Stimulated activated CD4-positive, alpha-beta T cell treated with anti-CD3 and anti-CD28 coated beads, TNF-alpha, amount 100 ng/mL, for 48 hours (primary cell): ENCODE data around the gene MUS81.
A peak's percentile ranks its signal among the peaks of the same experiment; 100 is the strongest.

Experiments used
- DNase-seq, 3 donors: peaks; one replicate each; pipeline ENCODE4 v3.0.0-alpha.2; 2020; ENCODE audit warnings: low read depth in 3 of 3

Gene MUS81

DNA sequence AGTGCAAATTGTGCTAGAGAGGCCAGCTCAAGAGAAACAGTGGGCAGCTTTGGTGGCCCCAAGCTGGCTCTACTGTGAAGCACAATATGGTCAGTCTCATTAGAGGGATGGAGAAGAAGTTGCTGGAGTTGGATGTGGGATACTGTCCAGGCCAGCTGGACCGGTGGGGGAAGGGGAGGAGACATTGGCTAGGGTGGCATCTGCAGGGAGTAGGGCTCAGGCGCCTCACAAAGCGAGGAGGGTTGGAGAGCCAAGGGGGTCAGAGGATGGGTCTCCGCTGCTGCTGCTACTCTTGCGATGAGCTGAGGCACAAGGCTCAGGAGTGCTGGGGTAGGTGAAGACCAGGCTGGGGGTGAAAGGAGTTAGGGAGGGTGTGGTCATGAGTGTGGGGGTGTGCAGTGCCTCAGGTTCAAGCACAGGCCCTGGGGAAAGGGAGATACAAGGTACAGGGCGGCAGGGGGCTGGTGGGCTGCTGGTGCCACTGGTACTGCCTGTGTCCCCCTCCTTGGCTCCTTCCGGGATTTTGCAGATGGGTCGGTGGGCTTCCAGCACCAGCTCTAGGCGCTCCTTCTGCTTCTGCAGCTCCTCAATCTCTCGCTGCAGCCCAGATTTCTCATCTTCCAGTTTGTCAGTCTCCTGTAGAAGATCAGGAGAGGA lies 32.6 kb downstream of the MUS81 start:
- DNase-seq = no peak

DNA sequence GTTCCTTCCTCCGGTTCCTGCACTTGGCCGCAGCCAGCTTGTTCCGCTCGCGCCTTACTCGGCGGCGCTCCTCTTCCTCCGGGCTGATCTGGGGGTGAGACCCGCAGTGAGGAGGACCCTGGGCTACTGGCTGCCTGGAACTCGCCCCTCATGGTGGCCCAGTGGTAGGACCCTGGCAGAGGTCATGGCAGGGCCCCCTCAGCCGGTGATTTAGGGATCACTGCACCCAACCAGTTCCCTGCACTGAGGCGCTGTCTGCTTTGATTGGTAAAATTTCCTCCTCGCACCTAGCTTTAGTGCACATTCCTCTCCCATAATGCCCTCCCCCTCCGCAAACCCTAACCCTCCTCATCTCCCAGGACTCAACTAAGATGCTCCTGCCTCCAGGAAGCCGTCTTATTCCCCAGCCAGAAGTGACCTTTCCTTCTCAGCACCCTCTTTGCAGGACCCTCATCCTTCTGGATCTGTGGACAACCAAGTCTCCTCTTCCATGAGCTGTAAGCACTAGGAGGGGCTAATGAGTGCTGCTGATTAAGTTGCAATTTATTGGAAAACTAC lies 33.9 kb downstream of the MUS81 start:
- no peak for DNase-seq

GRCh38 chr11:65895482-65895981 lies 35.3 kb downstream of the MUS81 start:
- no peak for DNase-seq

DNA sequence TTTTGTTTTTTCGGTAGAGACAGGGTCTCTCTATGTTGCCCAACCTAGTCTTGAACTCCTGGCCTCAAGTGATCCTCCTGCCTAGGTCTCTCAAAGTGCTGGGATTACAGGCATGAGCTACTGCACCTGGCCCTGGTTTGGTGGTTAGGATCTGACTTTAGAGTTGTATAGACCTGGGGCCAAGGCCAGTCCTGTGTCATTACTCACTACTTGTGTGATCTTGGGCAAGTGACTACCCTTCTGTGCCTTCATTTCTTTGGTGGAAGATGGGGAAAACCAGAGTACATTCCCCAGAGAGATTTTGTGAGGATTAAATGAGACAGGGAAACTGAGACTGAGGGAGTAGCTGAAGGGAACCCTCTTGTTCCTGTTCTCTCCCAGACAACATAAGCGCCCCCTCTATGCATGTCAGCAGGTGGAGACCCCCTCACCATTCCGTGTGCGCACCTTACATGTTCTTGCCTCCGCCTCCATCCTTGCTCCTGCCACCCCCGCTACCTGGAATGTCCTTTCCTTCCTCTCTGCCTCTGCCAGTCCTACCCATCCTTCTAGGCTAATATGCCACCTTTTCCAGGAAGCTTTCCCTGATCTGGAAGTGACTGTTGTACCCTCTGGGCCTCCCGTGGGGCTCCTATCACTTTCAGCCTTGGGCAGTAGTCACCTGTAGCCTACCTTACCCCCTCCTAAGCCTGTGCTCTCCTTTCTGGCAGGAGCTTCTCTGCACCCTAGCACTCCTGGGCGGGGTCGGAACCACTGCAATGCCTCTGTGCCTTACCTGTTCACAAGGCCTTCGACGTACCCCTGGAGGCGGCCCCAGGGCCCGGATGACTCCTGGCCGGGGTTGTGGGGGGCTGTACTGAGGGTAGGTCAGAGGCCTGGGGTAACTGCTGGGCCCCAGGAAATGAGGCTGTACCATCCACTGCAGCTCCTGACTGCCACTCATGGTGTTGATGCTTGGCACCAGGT lies 36.1 kb downstream of the MUS81 start:
- DNase-seq = no peak

DNA sequence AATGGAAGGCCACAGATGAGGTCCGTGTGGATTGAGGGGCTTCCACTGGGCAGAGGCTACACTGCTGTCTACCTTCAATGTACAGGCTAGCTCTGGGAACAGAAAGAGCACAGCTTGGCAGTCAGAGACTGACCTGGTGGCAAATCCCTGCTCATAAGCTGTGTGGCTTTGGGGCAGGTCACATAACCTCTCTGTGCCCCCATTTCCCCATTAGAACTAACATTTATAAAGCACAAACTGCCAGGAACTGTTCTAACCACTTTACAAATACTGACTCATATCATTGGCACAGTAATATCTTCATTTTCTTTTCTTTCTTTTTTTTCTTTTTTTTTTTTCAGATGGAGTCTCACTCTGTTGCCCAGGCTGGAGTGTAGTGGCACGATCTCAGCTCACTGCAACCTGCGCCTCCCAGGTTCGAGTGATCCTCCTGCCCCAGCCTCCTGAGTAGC lies 36.8 kb downstream of the MUS81 start:
- no peak for DNase-seq

- no peak for DNase-seq
Measured at GRCh38 chr11:65898656-65899355, 38.6 kb downstream of the MUS81 start.

DNA sequence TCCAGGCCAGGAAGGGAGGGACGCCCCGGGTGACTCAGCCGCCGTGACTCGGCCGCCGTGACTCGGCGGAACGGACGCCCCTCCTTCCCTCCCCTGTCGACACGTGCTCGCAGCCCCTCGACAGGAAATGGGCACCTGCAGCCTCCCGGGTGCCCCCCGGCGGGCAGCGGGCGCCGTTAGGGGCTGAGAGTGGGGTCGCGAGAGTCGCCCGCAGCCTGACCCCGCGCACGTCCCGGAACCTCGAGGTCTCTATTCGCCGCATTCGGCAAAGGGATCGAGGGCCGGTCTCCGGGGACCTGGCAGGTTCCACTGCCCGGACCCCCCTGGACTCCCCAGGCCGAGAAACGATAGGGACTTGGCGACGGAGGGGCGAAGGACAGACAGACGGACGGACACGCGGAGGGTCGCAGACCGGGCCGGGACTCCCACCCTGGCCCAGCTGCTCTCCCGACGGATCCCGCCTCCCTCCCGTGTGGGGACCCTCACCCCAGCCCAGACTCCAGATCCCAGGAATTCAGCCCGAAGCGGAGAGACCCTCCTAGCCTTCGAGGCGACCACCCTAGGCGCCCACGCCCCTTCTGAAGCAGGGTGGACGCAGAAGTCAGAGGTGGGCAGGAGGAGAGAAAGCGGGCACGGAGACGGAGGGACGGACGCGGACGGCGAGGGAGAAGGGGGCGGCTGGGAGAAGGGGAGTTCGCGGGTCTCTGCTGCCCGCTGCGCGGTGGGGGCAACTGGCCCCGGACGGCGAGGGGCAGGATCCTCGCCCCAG lies 39.3 kb downstream of the MUS81 start:
- peak; percentile 62 to 80 (median 65) for DNase-seq

DNA sequence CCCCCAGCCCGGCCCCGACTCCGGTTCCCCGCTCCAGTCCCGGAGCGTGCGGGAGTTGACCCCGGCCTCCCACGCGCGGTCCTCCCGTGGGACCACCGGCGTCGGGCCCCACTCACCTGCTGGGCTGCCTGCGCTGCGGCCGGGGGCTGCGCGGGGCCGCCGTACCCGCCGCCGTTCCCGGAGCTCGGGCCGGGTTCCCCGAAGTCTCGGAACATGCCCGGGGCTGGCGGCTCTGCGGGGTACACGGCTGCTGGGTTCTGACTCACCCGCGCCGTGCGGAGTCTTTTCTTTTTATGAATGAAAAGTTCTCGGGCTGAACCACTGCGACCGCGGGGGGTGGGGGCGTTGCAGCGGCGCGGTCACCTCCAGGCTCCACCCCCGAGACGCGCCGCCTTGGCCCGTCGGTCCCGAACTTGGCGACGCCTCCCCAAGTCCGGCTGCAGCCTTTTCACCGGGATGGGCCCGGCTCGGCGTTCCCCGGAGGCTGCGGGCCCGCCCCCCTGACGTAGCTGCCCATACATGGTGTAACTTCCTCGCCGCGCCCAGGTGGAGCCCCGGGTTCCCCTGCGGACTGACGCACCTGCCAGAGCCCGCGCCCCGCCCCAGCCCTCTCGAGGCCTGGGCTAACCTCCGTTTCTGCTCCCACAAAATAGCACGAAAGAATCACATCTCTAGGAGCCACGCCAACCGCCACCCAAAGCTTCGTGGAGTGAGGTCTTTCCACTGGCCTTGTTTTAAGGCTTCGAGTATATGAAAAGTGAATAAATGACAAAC lies 40.1 kb downstream of the MUS81 start, which contains the start of gene FOSL1:
TSS of gene FOSL1 (minus strand) at position 264 of the 774 bp plus-strand sequence. CDS start at position 215, 49 bp downstream.
- DNase-seq = peak; percentile 92 to 93 (median 92)

DNA sequence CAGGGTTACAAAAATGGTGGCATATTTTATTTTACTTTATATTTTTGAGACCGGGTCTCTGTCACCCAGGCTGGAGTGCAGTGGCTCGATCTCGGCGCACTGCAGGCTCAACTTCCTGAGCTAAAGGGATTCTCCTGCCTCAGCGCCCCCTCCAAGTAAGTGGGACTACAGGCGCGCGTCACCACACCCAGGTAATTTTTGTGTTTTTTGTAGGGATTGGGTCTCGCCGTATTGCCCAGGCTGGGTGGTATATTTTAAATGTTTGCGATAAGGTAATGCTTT lies 40.6 kb downstream of the MUS81 start:
- DNase-seq = no peak

DNA sequence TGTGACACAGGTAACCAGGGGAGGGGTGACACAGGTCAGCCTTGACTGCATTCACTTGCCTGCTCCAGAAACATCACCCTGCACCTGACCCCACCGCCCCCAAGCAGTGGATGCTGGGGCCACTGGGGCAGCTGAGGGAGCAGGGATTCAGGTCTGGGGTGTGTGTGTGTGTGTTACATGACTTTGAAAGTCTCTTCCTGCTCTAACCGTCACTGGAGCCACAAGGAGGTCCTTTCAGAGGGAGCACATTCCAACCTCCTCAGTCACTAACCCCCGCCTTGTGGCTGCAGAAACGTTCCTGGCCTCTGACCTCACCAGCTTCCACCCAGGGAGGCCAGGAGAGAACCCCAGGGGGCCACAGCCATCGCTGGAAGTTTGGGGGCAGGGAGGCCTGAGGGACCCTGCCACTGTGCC lies 42.8 kb downstream of the MUS81 start:
- no peak for DNase-seq

DNA sequence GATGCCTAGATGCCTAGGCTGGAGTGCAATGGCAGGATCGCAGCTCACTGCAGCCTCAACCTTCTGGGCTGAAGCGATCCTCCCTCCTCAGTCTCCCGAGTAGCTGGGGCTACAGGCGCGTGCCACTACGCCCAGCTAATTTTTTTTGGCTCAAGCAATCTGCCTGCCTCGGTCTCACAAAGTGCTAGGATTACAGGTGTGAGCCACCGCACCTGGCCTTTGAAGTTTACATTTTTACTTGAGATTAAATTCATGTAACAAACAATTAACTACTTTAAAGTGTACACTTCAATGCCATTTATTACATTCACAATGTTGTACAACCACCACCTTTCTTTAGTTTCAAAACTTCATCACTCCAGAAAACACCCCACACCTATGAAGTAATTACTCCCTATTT lies 43.5 kb downstream of the MUS81 start:
- DNase-seq = no peak

- no peak for DNase-seq
Measured at GRCh38 chr11:65906602-65907001, 46.4 kb downstream of the MUS81 start.

DNA sequence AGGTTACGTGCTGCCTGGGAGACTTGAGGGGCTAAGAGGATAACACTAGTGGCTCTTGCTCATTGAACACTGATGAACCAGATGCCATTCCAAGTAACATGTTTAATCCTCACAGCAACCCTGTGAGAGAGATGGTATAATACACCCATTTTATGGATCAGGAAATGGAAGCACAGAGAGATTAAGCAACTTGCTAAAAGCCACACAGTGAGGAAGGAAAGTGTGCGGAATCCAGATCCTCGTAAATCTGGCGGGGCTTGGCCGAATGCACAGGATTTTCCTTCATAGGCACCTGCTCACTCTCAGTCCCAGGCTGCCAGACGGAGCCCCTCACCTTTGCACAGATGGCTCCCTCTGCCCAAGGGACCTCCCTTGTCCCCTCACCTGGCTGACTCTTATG lies 47.6 kb downstream of the MUS81 start:
- no peak for DNase-seq

GRCh38 chr11:65911682-65912568 lies 51.7 kb downstream of the MUS81 start:
- DNase-seq = no peak

- no peak for DNase-seq
Measured at GRCh38 chr11:65912845-65913244, 52.6 kb downstream of the MUS81 start.

DNA sequence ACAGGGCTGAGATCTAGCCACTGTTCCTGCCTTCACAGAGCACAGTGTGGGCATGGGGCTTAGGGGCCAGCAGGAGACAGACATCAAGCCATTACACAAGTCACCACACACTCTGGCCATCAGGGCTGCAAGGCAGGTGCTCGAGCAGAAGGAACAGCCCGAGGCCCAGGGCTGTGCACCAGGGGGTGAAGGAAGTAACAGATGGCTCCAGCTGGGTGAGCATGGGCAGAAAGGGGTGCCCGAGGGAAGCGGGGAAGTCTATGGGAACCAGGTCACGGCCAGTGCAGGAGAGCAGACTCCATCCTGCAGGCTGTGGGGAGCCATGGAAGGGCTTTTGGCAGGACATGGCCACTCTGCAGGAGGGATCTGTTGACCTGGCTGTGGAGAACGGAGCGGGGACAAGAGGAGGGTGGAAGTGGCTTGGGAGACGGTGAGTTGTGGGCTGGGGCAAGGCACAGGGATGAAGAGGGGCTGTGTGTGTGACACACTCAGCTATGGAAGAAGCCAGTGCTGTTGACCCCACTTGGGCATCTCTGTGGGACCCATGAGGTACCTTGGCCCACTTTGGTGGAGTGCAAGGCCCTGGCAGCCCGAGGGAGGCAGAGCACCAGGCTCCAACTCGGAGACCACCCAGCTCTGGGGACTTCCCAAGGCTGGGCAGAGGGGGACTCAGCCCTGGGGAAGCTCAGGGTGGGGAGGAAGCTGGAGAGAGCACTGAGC lies 55.0 kb downstream of the MUS81 start:
- DNase-seq = no peak

- no peak for DNase-seq
Measured at GRCh38 chr11:65915821-65916251, 55.6 kb downstream of the MUS81 start.
